Measurements from ENCODE around the gene LYPLAL1.

LYPLAL1 gene

DNA sequence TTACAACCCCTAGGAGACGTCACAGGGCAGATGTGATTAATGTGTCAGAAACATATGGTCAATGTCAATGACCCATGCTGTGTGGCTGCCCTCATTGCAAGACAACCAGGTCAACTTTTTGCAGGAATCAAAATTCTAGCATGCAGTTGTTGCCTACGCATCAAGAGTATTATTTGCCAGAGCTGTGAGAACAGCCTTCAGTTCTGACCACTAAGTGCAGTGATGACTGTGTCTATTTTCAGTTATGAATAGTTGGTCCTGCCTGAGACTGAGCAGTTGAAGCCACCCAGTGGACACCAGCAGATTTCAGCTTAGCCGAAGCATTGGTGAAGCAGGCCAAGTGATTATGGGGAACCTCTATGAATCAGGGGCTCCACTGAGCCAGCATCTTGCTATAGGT, 47.3 kb downstream of the LYPLAL1 start:
- Histone ChIP-seq H3K9me3 (replicated peaks; ENCODE audit: insufficient read depth, low read length) (no peaks in the 10 kb centered on the region), H3K4me3 (ENCODE audit: low read length) (no peak overlapping the region), H3K4me1 (ENCODE audit: low read length) (no peaks in the 10 kb centered on the region), H3K27ac (ENCODE audit: low read length) (no peak overlapping the region), H3K4me2 (ENCODE audit: low read depth, low read length) (no peak overlapping the region), H4K20me1 (ENCODE audit: insufficient read depth, low read length) (no peaks in the 10 kb centered on the region), H3K36me3 (replicated peaks; ENCODE audit: insufficient read depth, low read length) (no peaks in the 10 kb centered on the region), H3K79me2 (ENCODE audit: low read length) (no peaks in the 10 kb centered on the region), H3K9me2 (replicated peaks; ENCODE audit: insufficient read depth, low read length) (no peaks in the 10 kb centered on the region), H3K9ac (ENCODE audit: low read length) (no peak overlapping the region), H3F3A (ENCODE audit: insufficient read depth, low read length) (no peaks in the 10 kb centered on the region), H2AFZ (ENCODE audit: low read length) (no peak overlapping the region), H3K27me3 (replicated peaks; ENCODE audit: insufficient read depth, low read length) (no peaks in the 10 kb centered on the region)
- TF ChIP-seq EZH2 (optimal IDR thresholded peaks at IDR 0.05; ENCODE audit: low read depth, low read length) (no peak), EZH2phosphoT487 (IDR thresholded peaks at IDR 0.05; ENCODE audit: low read length) (no peak)
- TF ChIP-seq, protein P1, sequence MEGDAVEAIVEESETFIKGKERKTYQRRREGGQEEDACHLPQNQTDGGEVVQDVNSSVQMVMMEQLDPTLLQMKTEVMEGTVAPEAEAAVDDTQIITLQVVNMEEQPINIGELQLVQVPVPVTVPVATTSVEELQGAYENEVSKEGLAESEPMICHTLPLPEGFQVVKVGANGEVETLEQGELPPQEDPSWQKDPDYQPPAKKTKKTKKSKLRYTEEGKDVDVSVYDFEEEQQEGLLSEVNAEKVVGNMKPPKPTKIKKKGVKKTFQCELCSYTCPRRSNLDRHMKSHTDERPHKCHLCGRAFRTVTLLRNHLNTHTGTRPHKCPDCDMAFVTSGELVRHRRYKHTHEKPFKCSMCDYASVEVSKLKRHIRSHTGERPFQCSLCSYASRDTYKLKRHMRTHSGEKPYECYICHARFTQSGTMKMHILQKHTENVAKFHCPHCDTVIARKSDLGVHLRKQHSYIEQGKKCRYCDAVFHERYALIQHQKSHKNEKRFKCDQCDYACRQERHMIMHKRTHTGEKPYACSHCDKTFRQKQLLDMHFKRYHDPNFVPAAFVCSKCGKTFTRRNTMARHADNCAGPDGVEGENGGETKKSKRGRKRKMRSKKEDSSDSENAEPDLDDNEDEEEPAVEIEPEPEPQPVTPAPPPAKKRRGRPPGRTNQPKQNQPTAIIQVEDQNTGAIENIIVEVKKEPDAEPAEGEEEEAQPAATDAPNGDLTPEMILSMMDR (IDR thresholded peaks at IDR 0.05; ENCODE audit: low read length) = no peak
- DNase-seq = no peak

DNA sequence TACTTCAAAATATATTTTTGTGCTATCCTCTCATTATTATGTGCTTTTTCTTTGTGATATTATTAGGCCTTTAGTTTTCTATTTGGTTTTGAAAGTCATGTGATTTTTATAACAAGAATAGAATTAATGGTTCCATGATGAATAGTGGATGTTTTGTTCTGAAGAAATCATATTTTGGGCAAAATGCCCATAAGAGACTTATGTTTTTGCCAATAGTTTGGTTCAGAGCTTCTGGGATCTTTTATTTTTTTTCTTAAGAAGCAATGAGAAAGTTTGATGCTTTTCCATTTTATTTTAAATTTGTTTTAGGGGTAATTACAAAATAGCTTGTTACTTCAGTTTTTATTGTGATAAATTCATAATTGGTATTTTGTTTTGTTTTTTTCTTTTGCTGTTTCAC, 49.8 kb downstream of the LYPLAL1 start:
- Histone ChIP-seq H3F3A (ENCODE audit: insufficient read depth, low read length) (no peaks in the 10 kb centered on the region), H3K9ac (ENCODE audit: low read length) (no peak overlapping the region), H3K27ac (ENCODE audit: low read length) (no peak overlapping the region), H3K4me2 (ENCODE audit: low read depth, low read length) (no peak overlapping the region), H3K27me3 (replicated peaks; ENCODE audit: insufficient read depth, low read length) (no peaks in the 10 kb centered on the region), H4K20me1 (ENCODE audit: insufficient read depth, low read length) (no peaks in the 10 kb centered on the region), H2AFZ (ENCODE audit: low read length) (no peak overlapping the region), H3K4me3 (ENCODE audit: low read length) (no peak overlapping the region), H3K79me2 (ENCODE audit: low read length) (no peaks in the 10 kb centered on the region), H3K9me3 (replicated peaks; ENCODE audit: insufficient read depth, low read length) (no peaks in the 10 kb centered on the region), H3K36me3 (replicated peaks; ENCODE audit: insufficient read depth, low read length) (no peaks in the 10 kb centered on the region), H3K4me1 (ENCODE audit: low read length) (no peaks in the 10 kb centered on the region), H3K9me2 (replicated peaks; ENCODE audit: insufficient read depth, low read length) (no peaks in the 10 kb centered on the region)
- TF ChIP-seq EZH2phosphoT487 (IDR thresholded peaks at IDR 0.05; ENCODE audit: low read length) (no peak), EZH2 (optimal IDR thresholded peaks at IDR 0.05; ENCODE audit: low read depth, low read length) (no peak)
- TF ChIP-seq, protein P1 (IDR thresholded peaks at IDR 0.05; ENCODE audit: low read length) = no peak
- no peak for DNase-seq

DNA sequence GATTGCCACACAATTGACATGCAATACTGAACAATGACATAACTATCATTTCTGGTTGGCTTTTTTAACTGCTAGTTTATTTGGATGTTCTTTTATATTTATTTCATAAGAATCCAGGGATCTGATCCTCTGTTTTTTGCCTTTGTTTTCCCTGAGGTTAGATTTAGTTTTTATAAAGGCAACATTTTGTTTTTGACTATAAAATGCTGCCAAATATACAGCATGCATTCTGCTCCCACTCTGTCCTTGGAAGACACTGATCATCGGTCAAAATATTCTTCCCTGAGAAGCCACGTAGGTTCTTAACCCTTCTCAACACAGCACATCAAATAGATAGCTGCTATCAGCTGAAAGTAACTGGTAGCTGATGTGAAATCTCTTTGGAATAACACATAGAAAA, 52.5 kb downstream of the LYPLAL1 start:
- TF ChIP-seq, protein P1 (IDR thresholded peaks at IDR 0.05; ENCODE audit: low read length) = no peak
- TF ChIP-seq EZH2 (optimal IDR thresholded peaks at IDR 0.05; ENCODE audit: low read depth, low read length) = no peak
- no peak for TF ChIP-seq EZH2phosphoT487 (IDR thresholded peaks at IDR 0.05; ENCODE audit: low read length)
- Histone ChIP-seq H3K9me3 (replicated peaks; ENCODE audit: insufficient read depth, low read length) (no peaks in the 10 kb centered on the region), H3K27ac (ENCODE audit: low read length) (no peak overlapping the region), H3K36me3 (replicated peaks; ENCODE audit: insufficient read depth, low read length) (no peaks in the 10 kb centered on the region), H3K27me3 (replicated peaks; ENCODE audit: insufficient read depth, low read length) (no peaks in the 10 kb centered on the region), H3K9ac (ENCODE audit: low read length) (no peak overlapping the region), H2AFZ (ENCODE audit: low read length) (no peak overlapping the region), H3K4me2 (ENCODE audit: low read depth, low read length) (no peak overlapping the region), H3K9me2 (replicated peaks; ENCODE audit: insufficient read depth, low read length) (no peaks in the 10 kb centered on the region), H3K79me2 (ENCODE audit: low read length) (no peaks in the 10 kb centered on the region), H3K4me1 (ENCODE audit: low read length) (no peaks in the 10 kb centered on the region), H3K4me3 (ENCODE audit: low read length) (no peak overlapping the region), H4K20me1 (ENCODE audit: insufficient read depth, low read length) (no peaks in the 10 kb centered on the region), H3F3A (ENCODE audit: insufficient read depth, low read length) (no peaks in the 10 kb centered on the region)
- no peak for DNase-seq

All from MM.1S (cell line).